PC-9 (cell line): ENCODE measurements around the gene MSI2.

Experiments
- EZH2 ChIP-seq: fragments of 200-600 bp; sonication (generic); IDR thresholded peaks from 2 replicates; pipeline ENCODE4 v1.8.0; 2017; ENCODE audit warnings: antibody characterized with exemption, low read depth
- TF ChIP-seq, protein P1 (sequence below): fragments of 200-600 bp; sonication (generic); conservative IDR thresholded peaks from 2 replicates; pipeline ENCODE4 v1.6.1; 2017; ENCODE audit warnings: mixed run types, antibody characterized with exemption, mild to moderate bottlenecking, moderate library complexity

GRCh38 chr17:57354673-57355072, 98.3 kb downstream of the MSI2 start:
- TF ChIP-seq, protein P1, sequence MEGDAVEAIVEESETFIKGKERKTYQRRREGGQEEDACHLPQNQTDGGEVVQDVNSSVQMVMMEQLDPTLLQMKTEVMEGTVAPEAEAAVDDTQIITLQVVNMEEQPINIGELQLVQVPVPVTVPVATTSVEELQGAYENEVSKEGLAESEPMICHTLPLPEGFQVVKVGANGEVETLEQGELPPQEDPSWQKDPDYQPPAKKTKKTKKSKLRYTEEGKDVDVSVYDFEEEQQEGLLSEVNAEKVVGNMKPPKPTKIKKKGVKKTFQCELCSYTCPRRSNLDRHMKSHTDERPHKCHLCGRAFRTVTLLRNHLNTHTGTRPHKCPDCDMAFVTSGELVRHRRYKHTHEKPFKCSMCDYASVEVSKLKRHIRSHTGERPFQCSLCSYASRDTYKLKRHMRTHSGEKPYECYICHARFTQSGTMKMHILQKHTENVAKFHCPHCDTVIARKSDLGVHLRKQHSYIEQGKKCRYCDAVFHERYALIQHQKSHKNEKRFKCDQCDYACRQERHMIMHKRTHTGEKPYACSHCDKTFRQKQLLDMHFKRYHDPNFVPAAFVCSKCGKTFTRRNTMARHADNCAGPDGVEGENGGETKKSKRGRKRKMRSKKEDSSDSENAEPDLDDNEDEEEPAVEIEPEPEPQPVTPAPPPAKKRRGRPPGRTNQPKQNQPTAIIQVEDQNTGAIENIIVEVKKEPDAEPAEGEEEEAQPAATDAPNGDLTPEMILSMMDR, result no peak
- no peak for TF ChIP-seq EZH2
